Subcutaneous adipose tissue (tissue), 4 donors: ENCODE measurements around the gene HMCES. TPM values are rescaled to one million over a fixed set of nuclear protein-coding genes. Genes with fewer than 3 reads are reported as not detected.

Experiments
- CTCF ChIP-seq: fragments of 450-650 bp; IDR thresholded peaks from one replicate; pipeline ENCODE4 v1.5.1; 2016; ENCODE audit warnings: low read depth, mild to moderate bottlenecking, control low read depth, antibody characterized with exemption, moderate library complexity
- total RNA-seq, 4 donors: library from RNA; depleted of rRNA; stranded (reverse); fragments of >200 nt; gene quantifications; one replicate each; pipeline ENCODE4 v1.1.0, GENCODE V29; 2016

HMCES gene
- total RNA-seq, 4 donors from 2014 or later: 23.6 to 62.9 (median 28.2) TPM

- TF ChIP-seq CTCF: no peak
Observed at GRCh38 chr3:129314386-129315222, 35.9 kb downstream of the HMCES start.

GRCh38 chr3:129315223-129315997, 36.7 kb downstream of the HMCES start:
- no peak for TF ChIP-seq CTCF

GRCh38 chr3:129315998-129316247, 37.3 kb downstream of the HMCES start:
- no peak for TF ChIP-seq CTCF

GRCh38 chr3:129316248-129317013, 37.8 kb downstream of the HMCES start:
- TF ChIP-seq CTCF: no peak

GRCh38 chr3:129317014-129317771, 38.5 kb downstream of the HMCES start:
- TF ChIP-seq CTCF: no peak

GRCh38 chr3:129317848-129318247, 39.2 kb downstream of the HMCES start:
- no peak for TF ChIP-seq CTCF
